ES-I3 (cell line): ENCODE data around the gene CNDP1.

Experiments used
- H3K36me3 ChIP-seq: 2 replicates; pipeline ENCODE4 v1.6.1; 2013; ENCODE audit warnings: mild to moderate bottlenecking, low read length, control low read depth, moderate library complexity; ENCODE audit not compliant: insufficient read depth
- H3K4me1 ChIP-seq: 2 replicates; pipeline ENCODE4 v1.6.1; 2013; ENCODE audit warnings: mild to moderate bottlenecking, control low read depth, low read length; ENCODE audit not compliant: insufficient read depth
- H3K9ac ChIP-seq: 2 replicates; pipeline ENCODE4 v1.6.1; 2013; ENCODE audit warnings: low read depth, mild to moderate bottlenecking, low read length, moderate library complexity
- H3K9me3 ChIP-seq: 2 replicates; pipeline ENCODE4 v1.6.1; 2013; ENCODE audit warnings: mild to moderate bottlenecking, low read length, moderate library complexity; ENCODE audit not compliant: control insufficient read depth, insufficient read depth

Gene CNDP1, protein sequence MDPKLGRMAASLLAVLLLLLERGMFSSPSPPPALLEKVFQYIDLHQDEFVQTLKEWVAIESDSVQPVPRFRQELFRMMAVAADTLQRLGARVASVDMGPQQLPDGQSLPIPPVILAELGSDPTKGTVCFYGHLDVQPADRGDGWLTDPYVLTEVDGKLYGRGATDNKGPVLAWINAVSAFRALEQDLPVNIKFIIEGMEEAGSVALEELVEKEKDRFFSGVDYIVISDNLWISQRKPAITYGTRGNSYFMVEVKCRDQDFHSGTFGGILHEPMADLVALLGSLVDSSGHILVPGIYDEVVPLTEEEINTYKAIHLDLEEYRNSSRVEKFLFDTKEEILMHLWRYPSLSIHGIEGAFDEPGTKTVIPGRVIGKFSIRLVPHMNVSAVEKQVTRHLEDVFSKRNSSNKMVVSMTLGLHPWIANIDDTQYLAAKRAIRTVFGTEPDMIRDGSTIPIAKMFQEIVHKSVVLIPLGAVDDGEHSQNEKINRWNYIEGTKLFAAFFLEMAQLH

DNA sequence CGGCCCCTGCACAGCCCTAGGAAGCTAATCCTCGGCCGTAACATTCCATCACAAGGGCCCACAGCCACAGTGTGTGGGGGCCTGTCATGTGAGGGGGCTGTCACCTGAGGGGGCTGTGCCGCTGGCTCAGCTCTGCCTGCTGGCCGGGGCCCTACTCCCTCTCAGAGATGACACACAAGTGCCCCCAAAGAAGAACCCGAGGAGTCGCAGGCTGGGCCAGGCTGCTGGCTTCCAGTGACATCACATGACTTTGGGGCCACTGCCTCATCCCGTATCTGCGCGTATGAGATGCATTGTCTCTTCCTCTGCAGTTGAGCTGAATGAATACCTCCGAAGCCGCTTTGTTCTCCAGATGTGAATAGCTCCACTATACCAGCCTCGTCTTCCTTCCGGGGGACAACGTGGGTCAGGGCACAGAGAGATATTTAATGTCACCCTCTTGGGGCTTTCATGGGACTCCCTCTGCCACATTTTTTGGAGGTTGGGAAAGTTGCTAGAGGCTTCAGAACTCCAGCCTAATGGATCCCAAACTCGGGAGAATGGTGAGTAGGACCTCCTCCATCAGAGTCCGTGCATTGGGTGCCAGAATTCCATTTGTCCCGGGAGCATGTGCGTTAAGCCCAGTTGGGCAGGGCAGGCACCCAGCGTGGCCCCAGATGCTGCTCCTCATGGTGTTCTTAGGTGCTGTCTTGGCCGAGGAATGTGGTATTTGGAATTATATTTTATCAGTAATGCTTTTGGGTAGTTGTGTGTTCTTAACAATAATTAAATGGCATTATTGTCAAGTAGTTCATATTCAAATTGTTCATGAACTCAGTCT is at the start of gene CNDP1:
Gene CNDP1 (plus strand): TSS at position 351 of the 820 bp plus-strand sequence. CDS start 168 bp downstream, at position 519.
- no peaks in the 10 kb centered on the region for H3K9me3 ChIP-seq
- no peaks in the 10 kb centered on the region for H3K4me1 ChIP-seq
- H3K36me3 ChIP-seq = no peaks in the 10 kb centered on the region
- no peak within 1 kb of the TSS for H3K9ac ChIP-seq

DNA sequence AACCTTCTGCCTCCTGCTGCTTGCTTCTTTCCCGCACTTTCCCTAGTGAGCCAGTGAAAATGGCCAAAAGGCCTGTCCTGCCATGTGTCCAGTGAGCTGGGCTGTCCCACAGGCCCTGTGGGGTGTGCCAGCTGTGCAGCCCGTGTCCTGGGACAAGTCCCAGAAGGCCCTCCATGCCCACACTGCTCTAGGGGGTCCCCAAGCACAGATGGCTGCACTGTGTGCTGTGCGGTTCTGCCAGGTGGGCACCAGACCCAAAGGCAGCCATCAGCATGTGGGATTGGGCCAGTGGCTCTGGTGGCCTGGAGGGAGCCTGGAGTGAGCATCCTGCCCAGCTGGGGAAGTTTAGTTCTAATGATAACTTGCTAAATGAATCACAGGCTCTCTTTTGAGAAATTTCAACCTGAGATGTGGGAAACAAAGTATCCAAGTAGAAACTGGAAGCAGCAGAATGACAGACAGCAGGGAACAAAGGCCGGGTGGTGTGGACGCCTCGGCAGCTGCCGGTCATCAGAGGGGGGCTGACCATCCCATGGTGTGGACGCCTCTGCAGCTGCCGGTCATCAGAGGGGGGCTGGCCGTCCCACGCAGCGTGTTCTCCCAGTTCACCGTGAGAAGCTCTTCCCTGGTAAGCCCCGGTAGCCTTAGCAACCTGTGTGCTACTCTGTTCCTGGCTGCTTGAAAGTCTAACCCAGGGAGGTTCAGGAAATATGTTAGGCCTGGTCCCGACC is 48.0 kb upstream of the CNDP1 start:
- Histone ChIP-seq H3K9ac (no peak overlapping the region), H3K9me3 (no peaks in the 10 kb centered on the region), H3K4me1 (no peaks in the 10 kb centered on the region), H3K36me3 (no peaks in the 10 kb centered on the region)

DNA sequence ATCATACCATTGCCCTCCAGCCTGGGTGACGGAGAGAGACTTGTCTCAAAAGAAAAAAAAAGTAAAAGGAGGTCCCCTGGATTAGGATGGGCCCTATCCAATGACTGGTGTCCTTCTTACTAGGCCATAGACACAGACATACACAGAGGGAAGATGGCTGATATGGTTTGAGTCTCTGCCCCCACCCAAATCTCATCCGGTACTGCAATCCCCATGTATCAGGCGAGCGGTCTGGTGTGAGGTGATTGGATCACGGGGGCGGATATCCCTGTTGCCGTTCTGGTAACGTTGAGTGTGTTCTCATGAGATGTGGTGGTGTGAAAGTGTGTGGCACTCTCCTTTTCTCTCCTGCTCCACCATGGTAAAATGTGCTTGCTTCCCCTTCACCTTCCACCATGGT is 45.9 kb upstream of the CNDP1 start:
- no peaks in the 10 kb centered on the region for H3K36me3 ChIP-seq
- no peaks in the 10 kb centered on the region for H3K4me1 ChIP-seq
- H3K9ac ChIP-seq = no peak overlapping the region
- H3K9me3 ChIP-seq = no peaks in the 10 kb centered on the region

DNA sequence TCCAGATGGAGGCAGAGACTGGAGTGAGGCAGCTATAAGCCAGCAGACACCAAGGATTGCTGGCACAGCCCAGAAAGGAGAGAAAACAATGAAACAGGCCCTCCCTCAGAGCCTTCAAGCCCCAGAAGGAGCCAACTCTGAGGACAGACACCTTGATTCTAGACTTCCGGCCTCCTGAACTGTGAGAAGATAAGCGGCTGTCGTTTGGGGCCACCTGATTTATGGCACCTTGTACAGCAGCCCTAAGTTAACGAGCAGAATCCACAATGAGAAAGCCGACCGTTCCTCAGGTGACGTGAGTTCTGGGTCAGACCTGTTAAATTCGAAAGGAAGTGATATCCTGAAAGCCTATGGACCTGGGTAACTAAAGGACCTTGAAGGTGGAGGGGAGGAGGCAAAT is 45.4 kb upstream of the CNDP1 start:
- H3K9me3 ChIP-seq = no peaks in the 10 kb centered on the region
- no peaks in the 10 kb centered on the region for H3K36me3 ChIP-seq
- H3K4me1 ChIP-seq = no peaks in the 10 kb centered on the region
- no peak overlapping the region for H3K9ac ChIP-seq

DNA sequence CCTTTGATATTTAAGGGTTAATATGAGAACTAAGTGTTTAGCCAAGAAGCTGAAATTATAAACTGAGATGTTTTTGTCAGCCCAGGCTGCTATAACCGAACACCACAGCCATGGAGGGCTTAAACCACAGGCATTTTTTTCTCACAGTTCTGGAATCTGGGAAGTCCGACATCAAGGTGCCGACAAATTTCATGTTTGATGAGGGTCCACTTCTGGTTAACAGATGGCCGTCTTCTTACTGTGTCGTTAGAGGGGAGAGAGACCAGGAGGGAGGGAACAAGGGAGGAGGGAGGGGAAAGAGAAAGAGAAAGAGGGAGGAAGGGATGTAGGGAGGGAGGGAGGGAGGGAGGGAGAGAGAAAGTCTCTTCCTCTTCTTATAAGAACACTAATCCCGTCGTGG is 44.6 kb upstream of the CNDP1 start:
- Histone ChIP-seq H3K4me1 (no peaks in the 10 kb centered on the region), H3K9me3 (no peaks in the 10 kb centered on the region), H3K36me3 (no peaks in the 10 kb centered on the region), H3K9ac (no peak overlapping the region)

DNA sequence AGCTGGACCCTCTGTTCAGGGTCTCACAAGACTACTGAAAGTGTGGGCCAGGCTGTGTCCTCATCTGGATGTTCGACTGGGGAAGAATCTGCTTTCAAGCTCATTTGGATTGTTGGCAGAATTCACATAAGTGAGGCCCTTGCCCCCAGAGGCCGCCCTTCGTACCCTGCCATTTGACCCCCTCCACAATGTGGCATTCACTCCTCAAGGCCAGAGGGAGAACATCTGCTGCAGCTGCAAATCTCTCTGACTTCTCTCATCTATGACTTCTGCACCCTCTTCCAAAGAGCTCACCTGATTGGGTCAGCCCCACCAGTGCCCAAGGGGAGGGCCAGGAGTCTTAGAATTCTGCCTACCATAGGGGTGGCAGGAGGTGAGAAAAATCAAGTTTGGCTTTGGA is 42.0 kb upstream of the CNDP1 start:
- Histone ChIP-seq H3K36me3 (no peaks in the 10 kb centered on the region), H3K9ac (no peak overlapping the region), H3K4me1 (no peaks in the 10 kb centered on the region), H3K9me3 (no peaks in the 10 kb centered on the region)

DNA sequence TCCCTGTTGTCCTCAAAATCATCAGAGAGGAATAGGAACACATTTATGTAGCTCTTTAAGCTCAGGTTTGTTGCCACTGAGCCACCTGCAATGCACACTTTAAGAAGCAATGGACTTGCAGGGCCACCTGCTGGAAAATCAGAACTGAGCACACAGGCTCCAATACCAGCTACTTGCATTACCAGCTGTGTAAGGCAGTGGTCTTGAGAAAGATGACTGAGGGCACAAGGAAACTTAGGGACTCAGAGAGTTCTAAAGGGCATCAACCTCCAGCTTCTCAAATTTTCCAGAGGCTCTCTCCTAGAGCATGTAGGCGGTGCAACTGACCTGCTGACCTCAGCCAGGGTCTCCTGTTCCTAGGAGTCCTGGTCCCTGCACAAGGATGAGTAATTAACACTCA is 40.6 kb upstream of the CNDP1 start:
- Histone ChIP-seq H3K4me1 (peaks cover 4% of the 10 kb centered on the region; the same call in 1 of the 2 replicates), H3K9ac (no peak overlapping the region), H3K9me3 (no peaks in the 10 kb centered on the region), H3K36me3 (no peaks in the 10 kb centered on the region)

DNA sequence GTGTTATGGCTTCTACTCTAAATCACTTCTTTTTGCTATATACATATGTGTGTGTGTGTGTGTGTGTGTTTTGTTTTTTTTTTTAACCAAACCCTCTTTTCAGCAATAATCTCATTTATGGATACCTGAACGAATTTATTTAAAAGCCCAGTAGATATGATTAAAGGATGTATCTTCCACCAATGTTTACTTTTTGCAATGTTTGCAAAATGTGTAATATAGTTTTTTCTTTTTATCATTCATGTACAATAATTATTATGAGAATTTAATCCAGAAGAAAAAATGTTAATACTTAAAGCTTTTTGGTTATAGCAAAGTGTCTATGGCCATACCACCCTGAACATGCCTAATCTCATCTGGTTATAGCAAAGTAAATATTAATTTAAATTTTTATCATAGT is 39.8 kb upstream of the CNDP1 start:
- no peaks in the 10 kb centered on the region for H3K36me3 ChIP-seq
- H3K9ac ChIP-seq = no peak overlapping the region
- H3K9me3 ChIP-seq = no peaks in the 10 kb centered on the region
- H3K4me1 ChIP-seq = peaks cover 13% of the 10 kb centered on the region

DNA sequence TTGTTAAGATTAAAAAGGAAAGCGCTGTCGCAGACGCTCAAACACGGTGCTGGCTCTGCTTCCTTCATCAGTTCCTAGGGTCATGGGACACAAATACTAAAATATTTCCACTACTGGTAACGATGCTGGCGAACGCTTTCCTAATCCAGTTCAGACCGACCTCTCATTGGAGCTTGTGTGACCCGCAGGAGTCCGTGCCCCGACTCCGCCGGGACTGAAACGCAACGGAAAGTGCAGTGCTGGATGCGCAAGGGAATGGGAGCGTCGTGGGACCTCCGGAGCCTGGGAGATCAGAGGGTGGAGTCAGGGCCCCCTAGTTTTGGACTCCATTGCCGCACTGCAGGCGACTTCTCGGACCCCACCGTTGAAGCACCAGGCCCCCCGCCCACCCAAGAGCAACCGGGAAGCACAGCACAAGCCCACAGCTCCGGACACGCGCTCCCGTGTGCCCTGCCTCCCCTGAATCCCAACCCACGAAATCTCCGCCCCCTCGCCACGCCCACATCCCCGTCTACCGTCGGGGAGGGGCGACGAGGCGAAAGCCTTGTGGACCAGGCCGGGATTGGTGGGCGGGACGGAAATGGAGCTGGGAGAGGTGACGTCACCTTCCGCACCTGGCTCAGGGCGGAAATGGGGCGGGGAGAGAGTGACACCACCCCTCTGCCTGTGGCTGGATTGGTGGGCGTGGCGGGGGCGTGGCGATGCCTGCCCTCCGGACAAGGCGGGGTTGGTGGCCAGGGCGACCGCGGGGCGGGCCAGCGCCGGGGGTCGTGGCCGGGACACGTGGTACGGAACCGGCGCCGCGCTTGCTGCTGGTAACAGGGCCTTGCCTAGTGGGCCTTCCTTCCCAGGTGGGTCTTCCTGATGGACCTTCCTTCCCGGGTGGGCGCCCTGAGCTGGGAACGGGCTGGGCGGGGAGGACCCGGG is 38.5 kb upstream of the CNDP1 start, which contains the start of gene CNDP2:
Gene CNDP2 (plus strand): TSS at position 783 of the 927 bp plus-strand sequence. CDS start 3,611 bp downstream, outside the sequence.
- no peaks in the 10 kb centered on the region for H3K9me3 ChIP-seq
- H3K4me1 ChIP-seq = peaks cover 18% of the 10 kb centered on the region
- H3K36me3 ChIP-seq = peaks cover 3% of the 10 kb centered on the region; the same call in 1 of the 2 replicates
- H3K9ac ChIP-seq = peak within 1 kb of the TSS; percentile 98

DNA sequence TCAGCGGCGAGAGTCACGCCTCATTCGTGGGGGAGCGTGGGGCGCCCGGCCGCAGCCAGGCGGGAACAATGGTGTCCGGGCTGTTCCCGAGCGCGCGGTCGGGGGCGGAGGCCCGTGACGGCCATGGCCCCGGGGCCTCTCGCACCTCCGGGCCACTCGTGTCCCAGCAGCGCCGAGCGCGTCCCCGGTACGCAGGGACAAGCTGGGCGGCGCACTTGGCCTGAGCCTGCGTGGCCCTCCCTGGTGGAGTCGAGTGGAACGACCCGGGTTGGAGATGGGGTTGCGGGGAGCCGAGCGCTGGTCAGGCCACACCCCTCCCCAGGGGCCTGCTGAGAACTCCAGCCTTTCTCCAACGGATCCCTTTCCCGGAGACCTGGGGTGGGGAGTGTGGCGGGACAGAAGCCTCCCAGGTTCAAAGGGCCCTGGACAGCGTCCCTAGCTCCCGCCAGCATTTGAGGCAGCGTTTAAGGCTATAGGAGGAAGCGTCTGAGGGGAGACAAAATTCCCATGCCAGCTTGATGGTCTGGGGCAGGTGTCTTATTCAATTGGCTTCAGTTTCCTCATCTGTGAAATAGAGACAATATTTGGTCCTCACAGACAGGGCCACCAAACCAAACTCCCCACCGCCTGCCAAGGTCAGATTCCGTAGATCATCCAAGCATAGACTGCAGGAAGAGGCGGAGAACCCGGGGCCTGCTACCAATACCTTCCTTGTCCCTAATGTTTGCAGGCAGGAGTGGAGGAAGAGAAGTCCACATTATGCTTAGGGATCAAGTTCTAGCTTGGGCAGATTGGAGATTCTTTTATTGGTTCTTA is 37.6 kb upstream of the CNDP1 start:
- H3K4me1 ChIP-seq = peaks cover 18% of the 10 kb centered on the region
- peak overlapping the region; percentile 98 for H3K9ac ChIP-seq
- peaks cover 8% of the 10 kb centered on the region for H3K36me3 ChIP-seq
- no peaks in the 10 kb centered on the region for H3K9me3 ChIP-seq

DNA sequence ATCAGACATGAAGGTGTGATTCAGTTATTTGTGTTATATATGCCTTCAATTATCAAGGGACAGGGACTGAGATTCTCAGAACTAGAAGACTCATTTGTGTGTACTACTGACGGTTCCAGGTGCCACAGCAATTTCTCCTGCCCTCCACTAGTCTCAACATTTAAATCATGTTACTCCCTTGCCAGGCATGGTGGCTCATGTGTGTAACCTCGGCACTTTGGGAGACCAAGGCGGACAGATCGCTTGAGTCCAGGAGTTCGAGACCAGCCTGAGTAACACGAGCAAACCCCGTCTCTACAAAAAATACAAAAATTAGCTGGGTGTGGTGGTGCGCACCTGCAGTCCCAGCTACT is 37.0 kb upstream of the CNDP1 start:
- H3K9ac ChIP-seq = peak overlapping the region; percentile 98; the same call in 1 of the 2 replicates
- H3K36me3 ChIP-seq = peaks cover 11% of the 10 kb centered on the region
- H3K4me1 ChIP-seq = peaks cover 18% of the 10 kb centered on the region
- H3K9me3 ChIP-seq = no peaks in the 10 kb centered on the region

DNA sequence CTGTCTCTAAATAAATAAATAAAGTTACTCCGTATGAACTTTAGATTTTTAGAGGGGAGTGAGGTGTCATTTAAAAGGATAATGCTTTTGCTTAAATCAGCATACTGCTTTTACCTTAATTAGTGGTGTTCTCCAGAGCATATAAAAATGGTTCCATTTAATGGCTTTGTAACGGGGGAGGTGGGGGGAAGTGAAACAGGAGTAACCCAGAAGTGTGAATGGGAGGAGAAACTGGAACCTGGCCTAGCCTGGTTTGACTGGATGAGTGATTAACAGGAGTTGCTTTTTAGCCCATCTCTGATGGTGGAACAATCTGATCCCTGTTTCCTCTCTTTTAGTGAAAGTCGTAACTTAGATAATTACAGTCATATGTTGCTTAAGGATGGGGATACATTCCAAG is 36.5 kb upstream of the CNDP1 start:
- H3K36me3 ChIP-seq = peaks cover 12% of the 10 kb centered on the region
- H3K4me1 ChIP-seq = peaks cover 18% of the 10 kb centered on the region
- no peaks in the 10 kb centered on the region for H3K9me3 ChIP-seq
- H3K9ac ChIP-seq = no peak overlapping the region
